Activated T-cell treated with anti-CD3 and anti-CD28 coated beads for 24 hours (primary cell): ENCODE measurements around the gene STAT3.
A peak's percentile ranks its signal among the peaks of the same experiment; 100 is the strongest.

Experiments used
- DNase-seq: peaks from one replicate; pipeline ENCODE4 v3.0.0-alpha.2; 2020; ENCODE audit warnings: low read depth

STAT3 gene

GRCh38 chr17:42294469-42295398, 93.5 kb downstream of the STAT3 start:
- DNase-seq = no peak

GRCh38 chr17:42291129-42291528, 97.1 kb downstream of the STAT3 start:
- no peak for DNase-seq

GRCh38 chr17:42290577-42290976, 97.7 kb downstream of the STAT3 start:
- DNase-seq = no peak

- peak; percentile 57 for DNase-seq
Observed at GRCh38 chr17:42289611-42290181, 98.5 kb downstream of the STAT3 start.

- DNase-seq = peak; percentile 46
Observed at GRCh38 chr17:42288803-42289610, 99.2 kb downstream of the STAT3 start.

- peak; percentile 64 for DNase-seq
Observed at GRCh38 chr17:42287977-42288802, 100.1 kb downstream of the STAT3 start, which contains the start of gene STAT5A. STAT5A (plus strand) TSS chr17:42288498; CDS start chr17:42289412, 914 bp downstream.

- peak; percentile 35 for DNase-seq
Observed at GRCh38 chr17:42287305-42287976, 100.8 kb downstream of the STAT3 start.

- DNase-seq = no peak
Observed at GRCh38 chr17:42286411-42287221, 101.6 kb downstream of the STAT3 start.

- DNase-seq = no peak
Observed at GRCh38 chr17:42285346-42286050, 102.7 kb downstream of the STAT3 start.

GRCh38 chr17:42284566-42284965, 103.7 kb downstream of the STAT3 start:
- DNase-seq = no peak

- no peak for DNase-seq
Observed at GRCh38 chr17:42284024-42284369, 104.2 kb downstream of the STAT3 start.

GRCh38 chr17:42283241-42284023, 104.8 kb downstream of the STAT3 start:
- no peak for DNase-seq

- no peak for DNase-seq
Observed at GRCh38 chr17:42282478-42283080, 105.7 kb downstream of the STAT3 start.

- DNase-seq = no peak
Observed at GRCh38 chr17:42281571-42282096, 106.6 kb downstream of the STAT3 start.

GRCh38 chr17:42279776-42280630, 108.2 kb downstream of the STAT3 start:
- DNase-seq = no peak

- no peak for DNase-seq
Observed at GRCh38 chr17:42277342-42277712, 110.9 kb downstream of the STAT3 start.
